Psoas muscle (tissue), 8 donors: ENCODE measurements around the gene PCDHA13. TPM values are rescaled to one million over a fixed set of nuclear protein-coding genes. Genes with fewer than 3 reads are reported as not detected.

Experiments
- ATAC-seq, 4 donors: fragments of 200-7000 bp; cut with Tn5 transposase; one replicate each; pipeline ENCODE4 v1.9.1; 2020; ENCODE audit warnings: moderate library complexity in 3 of 4, mild to moderate bottlenecking in 2 of 4
- DNase-seq, 2 donors: peaks; one replicate each; pipeline ENCODE4 v3.0.0-alpha.2; 2020
- H3K27ac ChIP-seq: fragments of 200-600 bp; one replicate; pipeline ENCODE4 v1.8.0; 2022
- H3K27me3 ChIP-seq, 3 donors: fragments of 200-600 bp in 1 of 3; one replicate each; pipeline versions ENCODE4 v1.6.1 to v1.8.0; 2013 to 2022; ENCODE audit warnings: low read length in 2 of 3, mild to moderate bottlenecking in 2 of 3, moderate library complexity in 1 of 3; ENCODE audit not compliant: insufficient read depth in 3 of 3
- H3K36me3 ChIP-seq, 2 donors: fragments of 200-600 bp in 1 of 2; one replicate each; pipeline versions ENCODE4 v1.6.1 to v1.8.0; 2013 to 2022; ENCODE audit warnings: low read depth in 1 of 2, mild to moderate bottlenecking in 1 of 2, moderate library complexity in 1 of 2; ENCODE audit not compliant: insufficient read depth in 1 of 2
- H3K4me1 ChIP-seq: fragments of 200-600 bp; one replicate; pipeline ENCODE4 v1.8.0; 2022
- H3K4me3 ChIP-seq: fragments of 200-600 bp; one replicate; pipeline ENCODE4 v1.8.0; 2022; ENCODE audit warnings: mild to moderate bottlenecking
- H3K9me3 ChIP-seq: fragments of 200-600 bp; one replicate; pipeline ENCODE4 v1.8.0; 2022
- WGBS, 3 donors: extraction: QIAGEN DNeasy Blood & Tissue Kit; methylation state at CpG; one replicate each; pipeline versions ENCODE4 v1.1.6 to v1.1.7; 2013; 5-methylcytosine and 5-hydroxymethylcytosine counted together
- intact Hi-C, 2 donors: fragments of 100-400 bp; cut with DNase I; formaldehyde crosslinking; loops; one replicate each; pipeline versions ENCODE4 v1.11.0 to v1.14.2; 2022
- polyA plus RNA-seq, 3 donors: library from polyadenylated mRNA; stranded (reverse); fragments of 200-250 nt; gene quantifications; one replicate each; pipeline ENCODE4 v1.2.3, GENCODE V29; 2013
- total RNA-seq, 4 donors: library from RNA; stranded (reverse); fragmentation: NEBNext Ultra II Directional in 2 of 4; extraction: Animal tissue kit (Norgen Biotek cat#: 25700) in 2 of 4; gene quantifications; one replicate each; pipeline versions ENCODE4 v1.2.1 to v1.2.4, GENCODE V29; 2021 to 2023
- TF ChIP-seq, protein P1 (sequence below): fragments of 200-600 bp; IDR thresholded peaks from one replicate; pipeline ENCODE4 v1.8.0; 2022; ENCODE audit warnings: antibody characterized with exemption
- donor health status: healthy with polysubstance abuse.
- donor health status: DM: no; HTN: no; CAD: no; lungs with moderate emphysema.
- donor health status: Bipolar disorder and iron deficiency.
- donor health status: healthy.
- donor health status: DM: yes; HTN: yes; CAD: no.
- donor health status: DM: no; HTN: no; CAD: no.
- donor health status: DM: no; HTN: no; CAD: no.
- donor health status: DM: yes; HTN: yes; CAD: no.

Gene PCDHA13
- total and polyA plus RNA-seq, 7 donors = not detected

DNA sequence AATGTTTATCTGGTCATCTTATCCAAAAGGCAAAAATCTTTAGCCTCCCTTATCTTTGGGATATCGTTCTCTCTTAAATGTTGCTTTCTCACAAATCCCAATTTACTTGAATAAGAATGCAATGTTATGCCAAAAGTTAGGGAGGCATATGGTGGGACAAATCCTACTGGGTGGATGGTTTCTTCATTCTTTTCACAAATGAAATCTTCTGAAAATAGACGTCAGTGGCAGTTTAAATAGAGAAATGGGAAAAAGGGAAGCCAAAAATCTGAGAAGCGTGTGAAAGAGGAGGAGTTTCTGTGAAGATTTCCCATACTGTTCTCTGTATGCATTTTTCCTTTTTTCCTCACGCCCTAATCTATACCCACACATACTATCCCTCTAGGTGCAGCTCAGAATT is 41.7 kb downstream of the PCDHA13 start:
- ATAC-seq (no peak), DNase-seq (no peak)
- no peaks in the 10 kb centered on the region for H3K4me1 ChIP-seq
- 53 to 57% (median 53%) methylated on average over 4 of the region's 4 CpGs for WGBS, 3 donors
- H3K9me3 ChIP-seq = no peaks in the 10 kb centered on the region
- H3K27ac ChIP-seq = no peak overlapping the region
- intact Hi-C loops = no loop called here
- TF ChIP-seq, protein P1, sequence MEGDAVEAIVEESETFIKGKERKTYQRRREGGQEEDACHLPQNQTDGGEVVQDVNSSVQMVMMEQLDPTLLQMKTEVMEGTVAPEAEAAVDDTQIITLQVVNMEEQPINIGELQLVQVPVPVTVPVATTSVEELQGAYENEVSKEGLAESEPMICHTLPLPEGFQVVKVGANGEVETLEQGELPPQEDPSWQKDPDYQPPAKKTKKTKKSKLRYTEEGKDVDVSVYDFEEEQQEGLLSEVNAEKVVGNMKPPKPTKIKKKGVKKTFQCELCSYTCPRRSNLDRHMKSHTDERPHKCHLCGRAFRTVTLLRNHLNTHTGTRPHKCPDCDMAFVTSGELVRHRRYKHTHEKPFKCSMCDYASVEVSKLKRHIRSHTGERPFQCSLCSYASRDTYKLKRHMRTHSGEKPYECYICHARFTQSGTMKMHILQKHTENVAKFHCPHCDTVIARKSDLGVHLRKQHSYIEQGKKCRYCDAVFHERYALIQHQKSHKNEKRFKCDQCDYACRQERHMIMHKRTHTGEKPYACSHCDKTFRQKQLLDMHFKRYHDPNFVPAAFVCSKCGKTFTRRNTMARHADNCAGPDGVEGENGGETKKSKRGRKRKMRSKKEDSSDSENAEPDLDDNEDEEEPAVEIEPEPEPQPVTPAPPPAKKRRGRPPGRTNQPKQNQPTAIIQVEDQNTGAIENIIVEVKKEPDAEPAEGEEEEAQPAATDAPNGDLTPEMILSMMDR = no peak
- peaks cover 3 to 46% (median 10%) of the 10 kb centered on the region in 3 donors for H3K27me3 ChIP-seq
- no peaks in the 10 kb centered on the region for H3K36me3 ChIP-seq
- no peak overlapping the region for H3K4me3 ChIP-seq

DNA sequence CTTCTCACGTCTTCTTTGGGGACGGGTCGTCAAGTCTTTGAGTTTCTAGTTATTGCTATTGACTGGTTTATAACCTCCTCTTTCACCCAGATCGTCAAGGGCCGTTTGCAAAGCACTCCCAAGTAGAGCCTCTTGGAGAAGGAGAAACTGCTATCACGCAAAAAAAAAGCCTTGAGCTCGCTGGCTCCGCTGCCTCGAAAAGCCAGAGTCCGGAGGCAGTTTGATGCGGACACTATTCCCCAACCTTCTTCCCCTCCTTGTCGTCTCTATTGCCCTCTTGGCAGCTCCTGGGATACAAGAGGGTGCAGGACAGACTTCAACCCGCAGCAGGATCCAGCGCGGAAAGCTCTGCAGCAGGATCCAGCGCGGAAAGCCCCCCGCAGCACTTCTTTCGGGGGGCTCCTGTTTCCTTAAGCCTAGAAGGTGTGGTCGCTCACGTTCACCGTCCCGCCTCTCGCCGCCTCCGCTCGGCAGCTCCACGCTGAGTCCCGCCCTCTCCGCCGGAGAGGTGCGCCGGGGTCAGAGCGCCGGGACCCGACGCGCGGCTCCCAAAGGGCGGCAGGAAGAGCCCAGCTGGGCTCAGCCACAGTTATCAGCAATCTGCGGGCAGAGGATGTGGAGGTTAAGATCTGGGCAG is 44.0 kb downstream of the PCDHA13 start, which contains the start of gene PCDHAC1:
TSS of gene PCDHAC1 (plus strand) at position 494 of the 637 bp plus-strand sequence. CDS start 594 bp downstream, outside the sequence.
- H3K27ac ChIP-seq = no peak within 1 kb of the TSS
- DNase-seq (no peak), ATAC-seq (peak in 3 of 4 donors; percentile 13 to 17 (median 13))
- H3K4me3 ChIP-seq = peak within 1 kb of the TSS; percentile 59
- intact Hi-C loops = no loop called here
- no peaks in the 10 kb centered on the region for H3K4me1 ChIP-seq
- no peaks in the 10 kb centered on the region for H3K36me3 ChIP-seq
- peaks cover 6 to 55% (median 13%) of the 10 kb centered on the region in 3 donors for H3K27me3 ChIP-seq
- WGBS, 3 donors = 1 to 2% (median 1%) methylated on average over 41 of the region's 41 CpGs
- TF ChIP-seq, protein P1 = no peak
- no peaks in the 10 kb centered on the region for H3K9me3 ChIP-seq

- Histone ChIP-seq H3K27ac (no peak overlapping the region), H3K9me3 (no peaks in the 10 kb centered on the region), H3K4me3 (peak overlapping the region; percentile 59), H3K27me3 (peaks cover 5 to 55% (median 13%) of the 10 kb centered on the region in 3 donors), H3K36me3 (no peaks in the 10 kb centered on the region), H3K4me1 (no peaks in the 10 kb centered on the region)
- DNase-seq (peak; percentile 72 to 80), ATAC-seq (peak in 3 of 4 donors; percentile 61 to 78 (median 65))
- intact Hi-C loops = no loop called here
- 1% methylated on average over 73 to 74 of the region's 74 CpGs for WGBS, 3 donors
- TF ChIP-seq, protein P1 = peak; percentile 59
These were observed 44.7 kb downstream of the PCDHA13 start for GRCh38 chr5:140926443-140927227.

DNA sequence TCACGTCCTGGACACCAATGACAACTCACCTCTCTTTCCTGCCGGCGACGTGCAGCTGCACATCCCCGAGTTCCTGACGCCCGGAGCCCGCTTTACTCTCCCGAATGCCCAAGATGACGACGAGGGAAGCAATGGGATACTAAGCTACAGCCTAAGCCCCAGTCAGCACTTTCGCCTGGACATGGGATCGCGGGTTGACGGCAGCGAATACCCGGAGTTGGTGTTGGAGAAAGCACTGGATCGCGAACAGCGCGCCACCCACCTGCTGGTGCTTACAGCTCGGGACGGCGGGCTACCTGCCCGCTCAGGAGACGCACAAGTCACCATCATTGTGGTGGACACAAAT is 45.3 kb downstream of the PCDHA13 start:
- Histone ChIP-seq H3K4me3 (peak overlapping the region; percentile 59), H3K9me3 (no peaks in the 10 kb centered on the region), H3K27ac (no peak overlapping the region), H3K4me1 (no peaks in the 10 kb centered on the region), H3K36me3 (no peaks in the 10 kb centered on the region), H3K27me3 (peaks cover 5 to 55% (median 13%) of the 10 kb centered on the region in 3 donors)
- no peak for ATAC-seq
- intact Hi-C loops = no loop called here
- 4 to 5% (median 5%) methylated on average over 26 of the region's 26 CpGs for WGBS, 3 donors
- DNase-seq = no peak
- TF ChIP-seq, protein P1 = no peak

Other genes with a start within 250 kb of the PCDHA13 start
- 10 to 100 TPM; 13.9 to 43.9 (median 18.0) TPM for gene CD14, start 248.9 kb upstream of the PCDHA13 start, total RNA-seq
- gene CD14, start 248.9 kb upstream of the PCDHA13 start, polyA plus RNA-seq = 1 to 10 TPM; 4.9 to 9.0 (median 7.3) TPM
- 1 to 10 TPM; 3.6 to 4.9 (median 4.1) TPM for gene TMCO6, start 242.7 kb upstream of the PCDHA13 start, total RNA-seq
- gene TMCO6, start 242.7 kb upstream of the PCDHA13 start, polyA plus RNA-seq = 1 to 10 TPM; 5.2 to 8.1 (median 6.4) TPM
- gene NDUFA2, start 234.5 kb upstream of the PCDHA13 start, total RNA-seq = 100 to 1,000 TPM in 2 of 4 donors, 10 to 100 TPM in 2; 82.6 to 136 (median 113) TPM
- 100 to 1,000 TPM; 216 to 276 (median 252) TPM for gene NDUFA2, start 234.5 kb upstream of the PCDHA13 start, polyA plus RNA-seq
- gene IK, start 234.3 kb upstream of the PCDHA13 start, total RNA-seq = 10 to 100 TPM; 74.8 to 99.2 (median 83.4) TPM
- gene IK, start 234.3 kb upstream of the PCDHA13 start, polyA plus RNA-seq = 100 to 1,000 TPM in 1 of 3 donors, 10 to 100 TPM in 2; 96.5 to 169 (median 98.3) TPM
- 10 to 100 TPM in 3 of 4 donors, 1 to 10 TPM in 1; 9.9 to 20.9 (median 13.3) TPM for gene WDR55, start 217.2 kb upstream of the PCDHA13 start, total RNA-seq
- 10 to 100 TPM; 12.3 to 33.4 (median 26.9) TPM for gene WDR55, start 217.2 kb upstream of the PCDHA13 start, polyA plus RNA-seq
- 1 to 10 TPM in 2 of 4 donors, under 1 TPM in 2; 0.30 to 1.3 (median 0.87) TPM for gene DND1, start 208.5 kb upstream of the PCDHA13 start, total RNA-seq
- 1 to 10 TPM in 1 of 3 donors, under 1 TPM in 2; 0.37 to 1.5 (median 0.61) TPM for gene DND1, start 208.5 kb upstream of the PCDHA13 start, polyA plus RNA-seq
- gene HARS1, start 190.8 kb upstream of the PCDHA13 start, total RNA-seq = 10 to 100 TPM; 29.5 to 48.1 (median 38.9) TPM
- gene HARS1, start 190.8 kb upstream of the PCDHA13 start, polyA plus RNA-seq = 10 to 100 TPM; 39.1 to 58.0 (median 45.2) TPM
- gene HARS2, start 190.7 kb upstream of the PCDHA13 start, total RNA-seq = 10 to 100 TPM; 19.8 to 35.1 (median 23.2) TPM
- 10 to 100 TPM; 23.8 to 40.9 (median 38.0) TPM for gene HARS2, start 190.7 kb upstream of the PCDHA13 start, polyA plus RNA-seq
- 10 to 100 TPM; 44.7 to 54.5 (median 47.5) TPM for gene ZMAT2, start 181.7 kb upstream of the PCDHA13 start, total RNA-seq
- 100 to 1,000 TPM in 1 of 3 donors, 10 to 100 TPM in 2; 78.0 to 136 (median 81.4) TPM for gene ZMAT2, start 181.7 kb upstream of the PCDHA13 start, polyA plus RNA-seq
- gene PCDHA1, start 96.0 kb upstream of the PCDHA13 start, total RNA-seq = under 1 TPM in 1 of 4 donors, not detected in 3; 0.10 TPM
- not detected for gene PCDHA1, start 96.0 kb upstream of the PCDHA13 start, polyA plus RNA-seq
- under 1 TPM in 1 of 4 donors, not detected in 3; 0.18 TPM for gene PCDHA2, start 87.3 kb upstream of the PCDHA13 start, total RNA-seq
- gene PCDHA2, start 87.3 kb upstream of the PCDHA13 start, polyA plus RNA-seq = not detected
- gene PCDHA3, start 81.1 kb upstream of the PCDHA13 start, total RNA-seq = under 1 TPM in 1 of 4 donors, not detected in 3; 0.12 TPM
- gene PCDHA3, start 81.1 kb upstream of the PCDHA13 start, polyA plus RNA-seq = under 1 TPM in 1 of 3 donors, not detected in 2; 0.03 TPM
- under 1 TPM in 2 of 4 donors, not detected in 2; 0.06 to 0.08 TPM for gene PCDHA4, start 75.1 kb upstream of the PCDHA13 start, total RNA-seq
- under 1 TPM; 0.01 to 0.06 (median 0.01) TPM for gene PCDHA4, start 75.1 kb upstream of the PCDHA13 start, polyA plus RNA-seq
- not detected for gene PCDHA5, start 60.5 kb upstream of the PCDHA13 start, total RNA-seq
- under 1 TPM in 1 of 3 donors, not detected in 2; 0.01 TPM for gene PCDHA5, start 60.5 kb upstream of the PCDHA13 start, polyA plus RNA-seq
- not detected for gene PCDHA6, start 54.2 kb upstream of the PCDHA13 start, total RNA-seq
- gene PCDHA6, start 54.2 kb upstream of the PCDHA13 start, polyA plus RNA-seq = not detected
- under 1 TPM in 1 of 4 donors, not detected in 3; 0.08 TPM for gene PCDHA7, start 47.9 kb upstream of the PCDHA13 start, total RNA-seq
- gene PCDHA7, start 47.9 kb upstream of the PCDHA13 start, polyA plus RNA-seq = under 1 TPM in 2 of 3 donors, not detected in 1; 0.01 to 0.07 TPM
- gene PCDHA8, start 40.9 kb upstream of the PCDHA13 start, total RNA-seq = under 1 TPM in 1 of 4 donors, not detected in 3; 0.12 TPM
- under 1 TPM in 1 of 3 donors, not detected in 2; 0.01 TPM for gene PCDHA8, start 40.9 kb upstream of the PCDHA13 start, polyA plus RNA-seq
- under 1 TPM in 1 of 4 donors, not detected in 3; 0.04 TPM for gene PCDHA9, start 33.7 kb upstream of the PCDHA13 start, total RNA-seq
- gene PCDHA9, start 33.7 kb upstream of the PCDHA13 start, polyA plus RNA-seq = under 1 TPM in 1 of 3 donors, not detected in 2; 0.01 TPM
- under 1 TPM in 2 of 4 donors, not detected in 2; 0.11 to 0.12 TPM for gene PCDHA10, start 26.2 kb upstream of the PCDHA13 start, total RNA-seq
- gene PCDHA10, start 26.2 kb upstream of the PCDHA13 start, polyA plus RNA-seq = under 1 TPM in 1 of 3 donors, not detected in 2; 0.05 TPM
- gene PCDHA11, start 13.2 kb upstream of the PCDHA13 start, total RNA-seq = under 1 TPM in 1 of 4 donors, not detected in 3; 0.06 TPM
- under 1 TPM in 2 of 3 donors, not detected in 1; 0.01 to 0.03 TPM for gene PCDHA11, start 13.2 kb upstream of the PCDHA13 start, polyA plus RNA-seq
- not detected for gene PCDHA12, start 6.8 kb upstream of the PCDHA13 start, total RNA-seq
- gene PCDHA12, start 6.8 kb upstream of the PCDHA13 start, polyA plus RNA-seq = under 1 TPM in 2 of 3 donors, not detected in 1; 0.01 to 0.06 TPM
- gene PCDHAC1, start 44.2 kb downstream of the PCDHA13 start, total RNA-seq = under 1 TPM; 0.07 to 0.36 (median 0.10) TPM
- gene PCDHAC1, start 44.2 kb downstream of the PCDHA13 start, polyA plus RNA-seq = under 1 TPM in 1 of 3 donors, not detected in 2; 0.01 TPM
- under 1 TPM; 0.11 to 0.62 (median 0.16) TPM for gene PCDHAC2, start 84.4 kb downstream of the PCDHA13 start, total RNA-seq
- gene PCDHAC2, start 84.4 kb downstream of the PCDHA13 start, polyA plus RNA-seq = under 1 TPM in 2 of 3 donors, not detected in 1; 0.01 to 0.03 TPM
- under 1 TPM in 1 of 4 donors, not detected in 3; 0.06 TPM for gene PCDHB1, start 169.2 kb downstream of the PCDHA13 start, total RNA-seq
- under 1 TPM in 1 of 3 donors, not detected in 2; 0.01 TPM for gene PCDHB1, start 169.2 kb downstream of the PCDHA13 start, polyA plus RNA-seq
- 1 to 10 TPM in 2 of 4 donors, under 1 TPM in 2; 0.88 to 1.6 (median 1.2) TPM for gene PCDHB2, start 212.5 kb downstream of the PCDHA13 start, total RNA-seq
- under 1 TPM; 0.30 to 0.61 (median 0.31) TPM for gene PCDHB2, start 212.5 kb downstream of the PCDHA13 start, polyA plus RNA-seq
- gene PCDHB3, start 218.3 kb downstream of the PCDHA13 start, total RNA-seq = 1 to 10 TPM in 1 of 4 donors, under 1 TPM in 3; 0.65 to 1.8 (median 0.81) TPM
- under 1 TPM; 0.18 to 0.82 (median 0.31) TPM for gene PCDHB3, start 218.3 kb downstream of the PCDHA13 start, polyA plus RNA-seq
- 1 to 10 TPM in 3 of 4 donors, under 1 TPM in 1; 0.77 to 2.0 (median 1.8) TPM for gene PCDHB4, start 239.7 kb downstream of the PCDHA13 start, total RNA-seq
- under 1 TPM; 0.31 to 0.80 (median 0.37) TPM for gene PCDHB4, start 239.7 kb downstream of the PCDHA13 start, polyA plus RNA-seq